Gastroesophageal sphincter (tissue), 3 donors: ENCODE data around the gene GRIK3.

Experiments used
- CTCF ChIP-seq, 4 experiments: fragments of 200-600 bp in 2 of 4; fragments of 450-650 bp in 2 of 4; sonication (generic) in 1 of 4; IDR thresholded peaks; one replicate each; pipeline ENCODE4 v1.5.1; 2017 to 2019; ENCODE audit warnings: antibody characterized with exemption in 4 of 4, mild to moderate bottlenecking in 2 of 4, moderate library complexity in 2 of 4
- EP300 ChIP-seq: sonication (generic); formaldehyde crosslinking; IDR thresholded peaks from one replicate; pipeline ENCODE4 v1.6.1; 2017; ENCODE audit warnings: antibody characterized with exemption, mild to moderate bottlenecking

- no peak for TF ChIP-seq CTCF (IDR thresholded peaks at IDR 0.05)
- TF ChIP-seq EP300, result no peak
Measured at GRCh38 chr1:36989241-36989640, 45.1 kb downstream of the GRIK3 start.
